Astrocyte (in vitro differentiated cells and primary cell): ENCODE measurements around the gene KIAA0232. TPM values are rescaled to one million over a fixed set of nuclear protein-coding genes. Genes with fewer than 3 reads are reported as not detected.

Source experiments
- DNase-seq: peaks from one replicate; pipeline ENCODE4 v3.0.0-alpha.2; 2010; ENCODE audit warnings: low read depth
- FAIRE-seq: peaks from 2 replicates; lab custom pipeline; 2011; peaks lifted over from hg19 to GRCh38; lab: Jason Lieb, UNC
- H2AFZ ChIP-seq: 2 replicates; pipeline ENCODE4 v1.6.0; 2012; ENCODE audit warnings: low read depth, low read length, inconsistent platforms
- H3K27ac ChIP-seq: 2 replicates; pipeline ENCODE4 v1.5.1; 2011; ENCODE audit warnings: low read depth, low read length, inconsistent platforms
- H3K27me3 ChIP-seq: 2 replicates; pipeline ENCODE4 v1.6.0; 2011; ENCODE audit warnings: low read length, inconsistent platforms; ENCODE audit not compliant: insufficient read depth
- H3K36me3 ChIP-seq: 2 replicates; pipeline ENCODE4 v1.5.1; 2011; ENCODE audit warnings: low read length, inconsistent platforms; ENCODE audit not compliant: insufficient read depth
- H3K4me1 ChIP-seq: 2 replicates; pipeline ENCODE4 v1.5.1; 2011; ENCODE audit warnings: low read length, inconsistent platforms; ENCODE audit not compliant: insufficient read depth
- H3K4me2 ChIP-seq: 2 replicates; pipeline ENCODE4 v1.6.0; 2012; ENCODE audit warnings: low read length, inconsistent platforms
- H3K4me3 ChIP-seq: 2 replicates; pipeline ENCODE4 v1.5.1; 2011; ENCODE audit warnings: low read depth, mild to moderate bottlenecking, low read length, inconsistent platforms; ENCODE audit not compliant: insufficient read depth
- H3K79me2 ChIP-seq: 2 replicates; pipeline ENCODE4 v1.6.0; 2012; ENCODE audit warnings: mild to moderate bottlenecking, low read length, inconsistent platforms; ENCODE audit not compliant: insufficient read depth
- H3K9ac ChIP-seq: 2 replicates; pipeline ENCODE4 v1.6.0; 2012; ENCODE audit warnings: mild to moderate bottlenecking, low read length, inconsistent platforms
- H3K9me3 ChIP-seq: 2 replicates; pipeline ENCODE4 v1.5.1; 2012; ENCODE audit warnings: low read depth, mild to moderate bottlenecking, low read length, inconsistent platforms; ENCODE audit not compliant: insufficient read depth
- H4K20me1 ChIP-seq: 2 replicates; pipeline ENCODE4 v1.6.0; 2012; ENCODE audit warnings: low read length, inconsistent platforms; ENCODE audit not compliant: insufficient read depth
- H3K27ac Mint-ChIP-seq: one replicate; pipeline ENCODE4 v1.8.0; 2021; ENCODE audit warnings: mild to moderate bottlenecking, mixed read lengths; ENCODE audit not compliant: unreplicated experiment
- H3K27me3 Mint-ChIP-seq: one replicate; pipeline ENCODE4 v1.8.0; 2021; ENCODE audit warnings: low read depth, mixed read lengths; ENCODE audit not compliant: unreplicated experiment
- H3K36me3 Mint-ChIP-seq: one replicate; pipeline ENCODE4 v1.8.0; 2021; ENCODE audit warnings: low read depth, mixed read lengths; ENCODE audit not compliant: unreplicated experiment
- H3K4me1 Mint-ChIP-seq: one replicate; pipeline ENCODE4 v1.8.0; 2021; ENCODE audit warnings: low read depth, mixed read lengths; ENCODE audit not compliant: unreplicated experiment
- H3K4me3 Mint-ChIP-seq: one replicate; pipeline ENCODE4 v1.8.0; 2021; ENCODE audit warnings: mild to moderate bottlenecking, moderate library complexity, mixed read lengths; ENCODE audit not compliant: unreplicated experiment
- H3K9me3 Mint-ChIP-seq: one replicate; pipeline ENCODE4 v1.8.0; 2021; ENCODE audit warnings: mild to moderate bottlenecking, mixed read lengths; ENCODE audit not compliant: unreplicated experiment
- EZH2 ChIP-seq: IDR thresholded peaks from 2 replicates; pipeline ENCODE4 v1.6.1; 2012; ENCODE audit warnings: mild to moderate bottlenecking, low read length, inconsistent platforms; ENCODE audit not compliant: insufficient read depth
- total RNA-seq: library from RNA; stranded (reverse); gene quantifications from 2 replicates; pipeline ENCODE4 v1.2.1, GENCODE V29; 2021
- TF ChIP-seq, protein P1 (sequence below): IDR thresholded peaks from 2 replicates; pipeline ENCODE4 v1.5.1; 2011; ENCODE audit warnings: low read depth, mild to moderate bottlenecking, inconsistent platforms, low read length, moderate library complexity; ENCODE audit not compliant: insufficient read depth

KIAA0232 gene
- total RNA-seq, 1 donor from 2014 or later, result 27.6 TPM

DNA sequence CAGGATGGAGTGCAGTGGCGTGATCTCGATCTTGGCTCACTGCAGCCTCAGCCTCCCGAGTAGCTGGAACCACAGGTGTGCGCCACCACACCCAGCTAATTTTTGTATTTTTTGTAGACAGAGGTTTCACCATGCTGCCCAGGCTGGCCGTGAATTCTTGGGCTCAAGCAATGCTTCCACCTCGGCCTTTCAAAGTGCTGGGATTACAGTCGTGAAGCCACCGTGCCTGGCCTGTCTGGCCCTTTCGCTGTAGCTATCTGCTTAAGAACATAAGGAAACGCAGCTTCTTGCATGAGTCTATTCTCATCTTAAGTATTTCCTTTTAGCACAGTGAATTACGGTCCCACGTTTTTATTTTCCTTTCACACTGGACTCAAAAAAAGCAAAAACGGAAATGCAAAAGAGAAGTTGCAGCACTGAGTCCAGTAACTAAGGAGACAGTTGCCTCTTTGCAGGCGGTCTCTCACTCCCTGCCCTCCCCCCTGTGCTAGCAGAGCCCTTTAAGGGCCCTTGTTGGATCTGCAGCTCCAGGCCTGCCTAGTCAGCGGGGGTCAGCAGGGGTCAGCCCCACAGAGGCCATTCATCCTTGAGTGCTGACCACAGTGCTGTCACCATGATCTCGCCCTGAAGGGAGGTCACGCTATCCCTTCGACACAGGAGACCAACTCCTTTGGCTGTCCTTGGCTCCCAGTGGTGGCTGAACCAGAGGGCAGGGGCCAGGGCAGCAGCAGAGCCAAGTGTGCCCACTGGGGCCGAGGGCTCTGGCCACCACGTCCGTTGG lies 105.3 kb downstream of the KIAA0232 start:
- Histone ChIP-seq H3K4me1 (peaks cover 25% of the 10 kb centered on the region), H3K9me3 (no peaks in the 10 kb centered on the region), H3K36me3 (peaks cover 3% of the 10 kb centered on the region), H2AFZ (no peak overlapping the region), H3K27me3 (no peaks in the 10 kb centered on the region), H4K20me1 (no peaks in the 10 kb centered on the region), H3K9ac (no peak overlapping the region), H3K4me3 (no peak overlapping the region), H3K79me2 (no peaks in the 10 kb centered on the region), H3K27ac (no peak overlapping the region), H3K4me2 (no peak overlapping the region)
- H3K27me3 Mint-ChIP-seq, result no peaks in the 10 kb centered on the region
- peaks cover 16% of the 10 kb centered on the region for H3K4me1 Mint-ChIP-seq
- no peak for FAIRE-seq
- no peak overlapping the region for H3K27ac Mint-ChIP-seq
- no peak overlapping the region for H3K4me3 Mint-ChIP-seq
- no peaks in the 10 kb centered on the region for H3K9me3 Mint-ChIP-seq
- peaks cover 4% of the 10 kb centered on the region for H3K36me3 Mint-ChIP-seq
- TF ChIP-seq, protein P1, sequence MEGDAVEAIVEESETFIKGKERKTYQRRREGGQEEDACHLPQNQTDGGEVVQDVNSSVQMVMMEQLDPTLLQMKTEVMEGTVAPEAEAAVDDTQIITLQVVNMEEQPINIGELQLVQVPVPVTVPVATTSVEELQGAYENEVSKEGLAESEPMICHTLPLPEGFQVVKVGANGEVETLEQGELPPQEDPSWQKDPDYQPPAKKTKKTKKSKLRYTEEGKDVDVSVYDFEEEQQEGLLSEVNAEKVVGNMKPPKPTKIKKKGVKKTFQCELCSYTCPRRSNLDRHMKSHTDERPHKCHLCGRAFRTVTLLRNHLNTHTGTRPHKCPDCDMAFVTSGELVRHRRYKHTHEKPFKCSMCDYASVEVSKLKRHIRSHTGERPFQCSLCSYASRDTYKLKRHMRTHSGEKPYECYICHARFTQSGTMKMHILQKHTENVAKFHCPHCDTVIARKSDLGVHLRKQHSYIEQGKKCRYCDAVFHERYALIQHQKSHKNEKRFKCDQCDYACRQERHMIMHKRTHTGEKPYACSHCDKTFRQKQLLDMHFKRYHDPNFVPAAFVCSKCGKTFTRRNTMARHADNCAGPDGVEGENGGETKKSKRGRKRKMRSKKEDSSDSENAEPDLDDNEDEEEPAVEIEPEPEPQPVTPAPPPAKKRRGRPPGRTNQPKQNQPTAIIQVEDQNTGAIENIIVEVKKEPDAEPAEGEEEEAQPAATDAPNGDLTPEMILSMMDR, result no peak
- no peak for TF ChIP-seq EZH2
- no peak for DNase-seq

DNA sequence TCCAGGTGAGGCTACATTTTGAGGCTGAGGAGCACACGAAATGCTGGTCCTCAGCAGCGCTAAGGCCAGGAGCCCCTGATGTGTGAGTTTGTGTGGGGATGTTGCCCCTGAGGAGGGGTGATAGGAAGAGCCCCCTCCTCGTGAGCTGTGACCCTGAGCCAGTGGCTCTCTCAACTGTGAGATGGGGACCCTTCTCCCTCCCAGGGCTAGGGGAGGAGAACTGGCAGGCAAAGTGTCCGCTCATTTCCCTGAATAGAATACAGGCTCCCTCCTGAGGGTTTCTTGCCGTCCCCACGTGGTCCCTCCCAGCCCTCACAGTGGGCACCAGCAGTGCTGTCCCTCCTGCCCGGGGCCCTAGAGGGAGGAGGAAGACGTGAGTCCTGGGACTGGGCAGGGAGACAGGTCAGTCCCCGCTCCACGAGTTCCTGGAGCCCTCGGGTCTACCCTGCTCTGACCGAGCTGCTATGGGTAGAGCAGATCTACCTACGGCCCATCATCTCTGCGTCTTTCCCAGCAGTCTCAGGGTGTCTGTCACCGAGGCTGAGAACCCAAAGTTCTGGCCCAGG lies 106.1 kb downstream of the KIAA0232 start:
- Histone ChIP-seq H3K27ac (no peak overlapping the region), H3K4me1 (peaks cover 25% of the 10 kb centered on the region), H4K20me1 (no peaks in the 10 kb centered on the region), H3K9me3 (no peaks in the 10 kb centered on the region), H3K4me2 (no peak overlapping the region), H3K36me3 (peaks cover 1% of the 10 kb centered on the region), H3K79me2 (no peaks in the 10 kb centered on the region), H3K4me3 (no peak overlapping the region), H2AFZ (no peak overlapping the region), H3K27me3 (no peaks in the 10 kb centered on the region), H3K9ac (no peak overlapping the region)
- Mint-ChIP-seq H3K27ac (no peak overlapping the region), H3K4me1 (peaks cover 22% of the 10 kb centered on the region), H3K27me3 (no peaks in the 10 kb centered on the region), H3K9me3 (no peaks in the 10 kb centered on the region), H3K4me3 (no peak overlapping the region), H3K36me3 (no peaks in the 10 kb centered on the region)
- FAIRE-seq (no peak), DNase-seq (no peak)
- no peak for TF ChIP-seq EZH2
- TF ChIP-seq, protein P1, result no peak
